CD4-positive, alpha-beta T cell (primary cell): ENCODE measurements around the gene SESN1. TPM values are rescaled to one million over a fixed set of nuclear protein-coding genes. Genes with fewer than 3 reads are reported as not detected.

ENCODE experiments used
- ATAC-seq: fragments of 200-7000 bp; cut with Tn5 transposase; one replicate; pipeline ENCODE4 v1.10.0; 2022; ENCODE audit warnings: mild to moderate bottlenecking; ENCODE audit not compliant: poor library complexity
- CTCF ChIA-PET: fragments of 350-600 bp; sonication (Branson Sonifier 250); formaldehyde crosslinking; loops from one replicate; lab custom pipeline; 2021; ENCODE audit warnings: antibody characterized with exemption, inconsistent platforms; lab: Charles Lee
- POLR2A ChIA-PET: fragments of 350-600 bp; sonication (Branson Sonifier 250); formaldehyde crosslinking; loops from one replicate; lab custom pipeline; 2021; ENCODE audit warnings: antibody characterized with exemption, inconsistent platforms; lab: Charles Lee
- DNase-seq, 14 experiments: peaks; one replicate each; pipeline ENCODE4 v3.0.0-alpha.2; 2013 to 2020; ENCODE audit warnings: mixed read lengths in 2 of 14
- H3K27ac ChIP-seq, 2 donors: one replicate each; pipeline versions ENCODE4 v1.5.1 to v1.7.0; 2013; ENCODE audit warnings: low read length in 2 of 2, low read depth in 1 of 2, mild to moderate bottlenecking in 1 of 2
- H3K27me3 ChIP-seq, 2 experiments: 1 replicate in 1 of 2; 2 replicates in 1 of 2; pipeline versions ENCODE4 v1.6.1 to v1.7.0; 2013; ENCODE audit warnings: low read length in 2 of 2, control low read depth in 1 of 2, mild to moderate bottlenecking in 1 of 2, moderate library complexity in 1 of 2; ENCODE audit not compliant: insufficient read depth in 2 of 2, control insufficient read depth in 1 of 2
- H3K36me3 ChIP-seq: one replicate; pipeline ENCODE4 v1.6.1; 2013; ENCODE audit warnings: low read length, control low read depth; ENCODE audit not compliant: insufficient read depth
- H3K4me1 ChIP-seq: one replicate; pipeline ENCODE4 v1.6.1; 2013; ENCODE audit warnings: low read length, control low read depth; ENCODE audit not compliant: insufficient read depth
- H3K4me3 ChIP-seq: one replicate; pipeline ENCODE4 v1.5.1; 2013; ENCODE audit warnings: mild to moderate bottlenecking, low read length, moderate library complexity
- H3K9me3 ChIP-seq, 2 experiments: 1 replicate in 1 of 2; 2 replicates in 1 of 2; pipeline versions ENCODE4 v1.6.1 to v1.7.0; 2013; ENCODE audit warnings: low read length in 2 of 2, mild to moderate bottlenecking in 2 of 2, control low read depth in 1 of 2, moderate library complexity in 1 of 2; ENCODE audit not compliant: control insufficient read depth in 1 of 2, insufficient read depth in 1 of 2
- H3K27ac Mint-ChIP-seq: one replicate; pipeline ENCODE4 v1.8.0; 2020; ENCODE audit warnings: mixed read lengths
- H3K27me3 Mint-ChIP-seq: one replicate; pipeline ENCODE4 v1.8.0; 2021; ENCODE audit warnings: mixed read lengths
- H3K36me3 Mint-ChIP-seq: one replicate; pipeline ENCODE4 v1.8.0; 2021; ENCODE audit warnings: low read depth, mixed read lengths
- H3K4me1 Mint-ChIP-seq: one replicate; pipeline ENCODE4 v1.8.0; 2021; ENCODE audit warnings: low read depth, mixed read lengths
- H3K4me3 Mint-ChIP-seq: one replicate; pipeline ENCODE4 v1.8.0; 2020; ENCODE audit warnings: mild to moderate bottlenecking, mixed read lengths
- H3K9me3 Mint-ChIP-seq: one replicate; pipeline ENCODE4 v1.8.0; 2020; ENCODE audit warnings: mixed read lengths
- intact Hi-C, 2 experiments: fragments of 100-400 bp; cut with DNase I in 1 of 2; cut with micrococcal nuclease in 1 of 2; formaldehyde crosslinking; loops; one replicate each; pipeline versions ENCODE4 v1.15.1 to v1.9.0; 2023 to 2025; cut with DNase I, micrococcal nuclease
- total RNA-seq, 174 experiments: library from RNA in 2 of 174; stranded (reverse) in 2 of 174; gene quantifications; one replicate each; pipeline ENCODE4 v1.2.3 and lab custom pipeline; 2021 to 2026
- TF ChIP-seq, protein P1 (sequence below): fragments of 200-600 bp; IDR thresholded peaks from one replicate; pipeline ENCODE4 v1.8.0; 2022; ENCODE audit warnings: antibody characterized with exemption, mild to moderate bottlenecking

Gene SESN1
- total RNA-seq, 2 experiments from 2014 or later, result 95.9 to 98.3 TPM

- Mint-ChIP-seq H3K9me3 (no peaks in the 10 kb centered on the region), H3K27me3 (no peaks in the 10 kb centered on the region), H3K4me1 (peaks cover 38% of the 10 kb centered on the region), H3K4me3 (no peak overlapping the region), H3K27ac (no peak overlapping the region), H3K36me3 (no peaks in the 10 kb centered on the region)
- DNase-seq, result no peak
- CTCF ChIA-PET, result interaction anchor here (1.1 kb wide), 1 partner anchor 13 kb away, joined by 3 read pairs; no protein-coding TSS in a partner anchor
- H3K9me3 ChIP-seq, result no peaks in the 10 kb centered on the region
- no peaks in the 10 kb centered on the region for H3K27me3 ChIP-seq
- POLR2A ChIA-PET, result interaction anchor here (0.6 to 2.7 kb wide), 5 partner anchors 21 to 491 kb away, joined by 3 to 7 read pairs (median 3); no protein-coding TSS in a partner anchor
- H3K36me3 ChIP-seq, result no peaks in the 10 kb centered on the region
- no peak for ATAC-seq
- intact Hi-C loops, result no loop called here
- TF ChIP-seq, protein P1, sequence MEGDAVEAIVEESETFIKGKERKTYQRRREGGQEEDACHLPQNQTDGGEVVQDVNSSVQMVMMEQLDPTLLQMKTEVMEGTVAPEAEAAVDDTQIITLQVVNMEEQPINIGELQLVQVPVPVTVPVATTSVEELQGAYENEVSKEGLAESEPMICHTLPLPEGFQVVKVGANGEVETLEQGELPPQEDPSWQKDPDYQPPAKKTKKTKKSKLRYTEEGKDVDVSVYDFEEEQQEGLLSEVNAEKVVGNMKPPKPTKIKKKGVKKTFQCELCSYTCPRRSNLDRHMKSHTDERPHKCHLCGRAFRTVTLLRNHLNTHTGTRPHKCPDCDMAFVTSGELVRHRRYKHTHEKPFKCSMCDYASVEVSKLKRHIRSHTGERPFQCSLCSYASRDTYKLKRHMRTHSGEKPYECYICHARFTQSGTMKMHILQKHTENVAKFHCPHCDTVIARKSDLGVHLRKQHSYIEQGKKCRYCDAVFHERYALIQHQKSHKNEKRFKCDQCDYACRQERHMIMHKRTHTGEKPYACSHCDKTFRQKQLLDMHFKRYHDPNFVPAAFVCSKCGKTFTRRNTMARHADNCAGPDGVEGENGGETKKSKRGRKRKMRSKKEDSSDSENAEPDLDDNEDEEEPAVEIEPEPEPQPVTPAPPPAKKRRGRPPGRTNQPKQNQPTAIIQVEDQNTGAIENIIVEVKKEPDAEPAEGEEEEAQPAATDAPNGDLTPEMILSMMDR, result no peak
- H3K4me1 ChIP-seq, result peaks cover 13% of the 10 kb centered on the region
- no peak overlapping the region for H3K27ac ChIP-seq
- no peak overlapping the region for H3K4me3 ChIP-seq
Measured at GRCh38 chr6:109050012-109050411, 44.6 kb downstream of the SESN1 start.

DNA sequence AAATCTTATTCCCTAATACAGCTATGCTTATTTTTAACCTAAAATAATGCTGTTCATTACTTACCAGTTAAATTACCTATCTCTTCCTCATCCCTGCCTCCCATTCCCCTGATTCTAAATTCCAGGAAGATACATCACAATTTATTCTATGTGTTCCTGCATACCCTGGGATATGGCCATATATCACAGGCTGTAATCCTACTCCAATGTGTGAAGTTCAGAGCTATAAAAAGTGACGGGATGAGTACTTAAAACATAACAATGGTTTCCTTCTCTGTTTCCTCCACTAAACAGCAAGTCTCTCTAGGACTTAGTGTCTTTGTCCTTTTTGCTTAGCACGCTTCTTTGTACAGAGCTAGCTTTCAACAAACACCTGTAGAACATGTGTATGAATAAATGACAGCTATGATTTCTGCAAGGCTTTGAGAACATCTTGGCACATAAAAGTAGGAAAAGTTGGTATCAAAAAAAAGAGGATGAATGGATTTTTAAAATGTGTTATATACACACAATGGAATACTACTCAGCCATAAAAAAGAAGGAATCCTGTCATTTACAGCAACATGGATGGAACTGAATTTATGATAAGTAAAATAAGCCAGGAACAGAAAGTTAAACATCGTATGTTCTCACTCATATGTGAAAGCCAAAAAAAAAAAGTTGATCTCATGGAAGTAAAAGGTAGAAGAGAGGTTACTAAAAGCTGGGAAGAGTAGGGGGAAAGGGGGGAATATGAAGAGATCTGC, 45.8 kb downstream of the SESN1 start:
- no peak for DNase-seq
- Mint-ChIP-seq H3K27ac (no peak overlapping the region), H3K9me3 (no peaks in the 10 kb centered on the region), H3K4me3 (no peak overlapping the region), H3K27me3 (no peaks in the 10 kb centered on the region), H3K36me3 (no peaks in the 10 kb centered on the region), H3K4me1 (peaks cover 39% of the 10 kb centered on the region)
- H3K9me3 ChIP-seq, result no peaks in the 10 kb centered on the region
- TF ChIP-seq, protein P1, result no peak
- H3K27ac ChIP-seq, result no peak overlapping the region
- no peaks in the 10 kb centered on the region for H3K36me3 ChIP-seq
- ChIA-PET POLR2A (interaction anchor here (0.6 to 1.2 kb wide), 6 partner anchors 10 to 490 kb away, joined by 3 read pairs; partner anchors contain the start of genes CEP57L1 and SESN1), CTCF (interaction anchor here (1.6 kb wide), 1 partner anchor 24 kb away, joined by 3 read pairs; no protein-coding TSS in a partner anchor)
- H3K4me1 ChIP-seq, result peaks cover 13% of the 10 kb centered on the region
- H3K4me3 ChIP-seq, result no peak overlapping the region
- ATAC-seq, result no peak
- intact Hi-C loops, result no loop called here
- no peaks in the 10 kb centered on the region for H3K27me3 ChIP-seq

GRCh38 chr6:109048176-109048575, 46.5 kb downstream of the SESN1 start:
- Mint-ChIP-seq H3K27ac (no peak overlapping the region), H3K4me3 (no peak overlapping the region), H3K36me3 (no peaks in the 10 kb centered on the region), H3K27me3 (no peaks in the 10 kb centered on the region), H3K4me1 (peaks cover 39% of the 10 kb centered on the region), H3K9me3 (no peaks in the 10 kb centered on the region)
- Histone ChIP-seq H3K9me3 (no peaks in the 10 kb centered on the region), H3K27ac (no peak overlapping the region), H3K4me3 (no peak overlapping the region), H3K4me1 (peaks cover 13% of the 10 kb centered on the region), H3K36me3 (no peaks in the 10 kb centered on the region), H3K27me3 (no peaks in the 10 kb centered on the region)
- intact Hi-C loops, result no loop called here
- TF ChIP-seq, protein P1, result no peak
- peak in 1 of 14 experiments; percentile 22 for DNase-seq
- ATAC-seq, result no peak
- ChIA-PET POLR2A (interaction anchor here (0.8 to 1.0 kb wide), 4 partner anchors 9 to 47 kb away, joined by 3 read pairs; partner anchors contain the start of genes CEP57L1 and SESN1), CTCF (interaction anchor here (1.6 kb wide), 1 partner anchor 25 kb away, joined by 3 read pairs; no protein-coding TSS in a partner anchor)
